HG02885 (cell line): ENCODE data around the gene ORMDL3.
"Not testable (repeated sequence)": the region's sequence is repeated elsewhere in the genome, so short reads cannot be mapped to it uniquely, and the experiment has no call there.

Experiments used
- ATAC-seq: cut with Tn5 transposase; IDR thresholded peaks from one replicate; pipeline ENCODE4 v1.9.1; 2021; ENCODE audit warnings: mild to moderate bottlenecking; ENCODE audit not compliant: unreplicated experiment, poor library complexity

Gene ORMDL3

DNA sequence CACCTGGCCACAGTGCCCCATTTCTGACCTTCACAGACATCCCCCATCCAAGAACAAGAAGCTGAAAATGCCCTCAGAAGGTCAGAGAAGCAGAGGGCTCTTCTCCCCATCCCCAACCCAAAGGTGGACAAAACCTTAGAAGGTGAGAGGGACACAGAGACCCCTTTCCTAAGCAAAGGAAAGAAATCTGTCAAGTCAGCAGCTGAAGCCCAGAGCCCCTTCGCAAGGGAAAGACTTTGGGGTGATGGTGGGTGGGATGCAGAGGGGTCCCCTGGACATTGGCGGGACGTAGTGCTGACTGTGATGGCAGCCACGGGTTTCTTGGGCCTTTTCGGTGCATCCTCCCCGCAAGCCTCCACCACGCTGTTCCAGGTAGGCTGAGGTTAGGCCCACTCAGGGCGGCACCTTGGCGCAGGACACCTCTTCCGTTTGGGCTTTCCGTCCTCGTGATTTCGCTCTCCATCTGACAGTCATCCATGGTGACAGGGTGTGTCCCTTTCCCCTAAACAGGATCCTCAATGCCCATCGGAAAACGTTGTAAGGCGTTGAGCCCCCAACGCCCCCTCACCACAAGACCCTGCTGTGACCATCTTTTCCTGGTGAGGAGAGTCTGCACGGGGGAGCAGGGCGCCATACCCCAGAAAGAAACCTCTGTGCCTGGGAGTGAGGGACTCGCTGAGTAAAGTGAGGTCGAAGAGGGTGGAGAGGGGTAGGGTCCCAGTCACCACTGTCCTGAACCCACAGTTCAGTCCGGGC is 24.7 kb upstream of the ORMDL3 start:
- ATAC-seq, result no peak

DNA sequence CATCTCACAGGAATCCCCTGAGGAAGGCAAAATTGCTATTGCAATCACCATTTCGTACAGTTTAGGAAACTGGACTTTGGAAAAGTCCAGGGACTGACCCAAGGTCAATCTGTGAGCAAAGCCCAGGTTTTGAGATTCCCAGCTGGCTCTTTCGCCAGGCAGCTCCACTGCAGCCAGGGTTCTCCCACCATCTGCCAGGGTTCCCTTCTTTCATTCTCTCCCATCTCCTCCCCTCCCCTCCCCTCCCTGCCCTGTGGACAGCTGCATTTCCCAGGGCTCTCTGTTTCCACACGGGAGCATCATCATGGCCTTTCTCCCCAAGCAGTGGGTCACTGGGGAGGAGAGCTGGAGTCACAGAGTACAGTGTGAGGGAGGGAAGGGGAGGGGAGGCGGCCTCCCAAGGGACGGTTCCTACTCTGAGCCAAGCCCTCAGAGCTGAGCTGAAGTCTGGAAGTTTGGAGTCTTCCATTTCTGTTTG is 23.5 kb upstream of the ORMDL3 start:
- no peak for ATAC-seq

DNA sequence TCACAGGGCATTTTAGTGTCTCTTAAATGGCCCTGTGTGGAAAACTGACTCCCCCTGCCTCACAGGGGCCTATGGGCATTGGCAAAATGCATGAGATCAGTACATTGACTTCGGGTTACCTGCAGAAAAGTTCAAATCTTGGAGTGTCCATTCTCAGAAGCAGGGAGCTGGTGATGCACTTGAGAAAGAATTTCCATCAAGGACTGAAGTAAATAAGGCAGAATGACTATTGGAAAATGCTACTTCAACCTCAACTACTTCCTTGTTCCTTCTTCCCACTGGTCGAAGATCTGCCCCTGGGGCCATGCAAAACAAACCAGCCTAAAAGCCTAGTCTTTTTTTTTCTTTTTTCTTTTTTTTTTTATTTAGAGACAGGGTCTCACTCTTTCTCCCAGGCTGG is 21.6 kb upstream of the ORMDL3 start:
- no peak for ATAC-seq

DNA sequence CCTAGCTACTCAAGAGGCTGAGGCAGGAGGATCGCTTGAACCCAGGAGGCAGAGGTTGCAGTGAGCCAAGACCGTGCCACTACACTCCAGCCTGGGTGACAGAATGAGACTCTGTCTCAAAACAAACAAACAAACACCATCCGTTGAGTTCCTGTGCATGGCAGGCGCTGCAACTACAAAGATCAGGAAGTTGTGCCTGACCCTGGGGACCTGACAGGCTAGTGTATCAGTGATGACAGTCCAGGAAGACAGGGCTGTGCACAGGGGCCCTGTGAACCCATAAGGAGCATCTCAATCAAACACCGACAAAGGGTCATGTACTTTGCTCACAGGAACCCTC is 21.1 kb upstream of the ORMDL3 start:
- not testable (repeated sequence) for ATAC-seq

DNA sequence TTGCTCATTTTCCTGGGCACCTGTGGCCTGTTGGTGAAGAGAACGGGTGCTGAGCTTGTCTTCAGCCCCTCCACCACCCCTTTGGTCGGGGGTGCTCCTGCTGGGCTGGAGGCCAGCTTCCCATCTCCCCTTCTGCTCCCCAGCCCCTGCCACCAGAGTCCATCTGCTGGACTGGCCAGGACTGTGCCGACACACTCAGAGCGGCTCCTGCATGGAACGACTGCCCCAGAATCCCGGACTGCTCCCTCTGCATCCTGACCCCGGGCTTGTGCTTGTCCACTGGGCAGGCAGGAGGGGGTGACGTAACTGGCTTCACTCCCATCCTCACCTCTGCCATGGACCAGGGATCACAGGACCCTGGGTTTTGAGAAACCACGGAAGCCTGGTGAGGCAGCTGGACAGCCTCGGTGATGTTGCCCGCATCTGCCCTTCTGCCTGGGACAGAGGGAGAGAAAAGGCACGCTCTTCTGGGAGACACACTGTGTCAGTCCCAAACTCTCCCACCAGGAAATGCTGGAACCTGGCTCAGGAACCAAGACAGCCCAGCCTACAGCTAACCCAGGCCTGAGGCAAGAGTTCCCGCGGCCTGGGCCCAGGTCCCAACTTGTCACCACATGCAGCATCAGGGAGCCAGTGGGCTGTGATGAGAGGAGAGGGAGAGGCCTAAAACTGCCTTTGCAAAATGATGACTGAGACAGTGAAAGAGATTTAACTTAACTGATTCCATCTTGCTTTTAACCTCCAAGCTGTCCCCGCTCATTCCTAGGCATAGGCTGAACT is 19.3 kb upstream of the ORMDL3 start:
- no peak for ATAC-seq

DNA sequence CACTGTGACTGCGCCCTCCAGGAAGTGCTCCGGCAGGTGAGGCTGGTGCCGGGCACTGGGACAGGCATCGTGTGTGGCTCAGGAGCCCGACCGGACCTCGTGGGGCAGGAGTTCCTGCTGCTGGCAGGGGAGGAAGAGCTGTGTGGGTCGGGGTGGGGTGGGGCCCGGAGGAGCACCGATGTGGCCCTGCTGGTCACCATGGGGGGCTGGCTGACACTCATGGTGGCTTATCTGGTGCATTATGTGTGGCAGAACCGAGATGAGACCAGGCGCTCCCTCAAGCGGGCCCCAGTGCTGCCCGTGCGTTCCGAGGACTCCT is 17.0 kb upstream of the ORMDL3 start:
- no peak for ATAC-seq

DNA sequence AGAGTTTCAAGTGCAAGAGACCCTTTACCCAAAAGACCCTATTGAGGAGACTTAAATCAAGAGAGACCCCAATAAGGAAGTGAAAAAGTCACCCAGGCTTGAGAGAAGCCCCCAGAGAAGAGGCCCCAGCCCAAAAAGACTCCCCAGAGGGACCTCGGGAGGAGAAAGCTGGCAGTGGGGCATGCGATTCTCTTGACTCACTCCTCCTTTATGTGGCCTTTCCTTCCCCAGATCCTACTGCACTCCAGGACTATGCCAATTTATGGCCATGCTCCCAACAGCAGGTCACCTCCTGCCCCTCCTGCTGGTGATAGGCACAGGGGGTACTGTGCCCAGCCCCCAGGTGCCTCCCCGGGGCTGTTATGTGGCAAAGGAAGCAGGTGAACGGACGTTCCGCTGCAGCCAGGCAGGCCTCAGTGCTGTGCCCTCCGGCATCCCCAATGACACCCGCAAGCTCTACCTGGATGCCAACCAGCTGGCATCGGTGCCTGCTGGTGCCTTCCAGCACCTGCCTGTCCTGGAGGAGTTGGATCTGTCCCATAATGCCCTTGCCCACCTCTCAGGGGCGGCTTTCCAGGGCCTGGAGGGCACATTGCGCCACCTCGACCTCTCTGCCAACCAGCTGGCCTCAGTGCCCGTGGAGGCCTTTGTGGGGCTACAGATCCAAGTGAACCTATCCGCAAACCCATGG is 16.4 kb upstream of the ORMDL3 start:
- no peak for ATAC-seq

DNA sequence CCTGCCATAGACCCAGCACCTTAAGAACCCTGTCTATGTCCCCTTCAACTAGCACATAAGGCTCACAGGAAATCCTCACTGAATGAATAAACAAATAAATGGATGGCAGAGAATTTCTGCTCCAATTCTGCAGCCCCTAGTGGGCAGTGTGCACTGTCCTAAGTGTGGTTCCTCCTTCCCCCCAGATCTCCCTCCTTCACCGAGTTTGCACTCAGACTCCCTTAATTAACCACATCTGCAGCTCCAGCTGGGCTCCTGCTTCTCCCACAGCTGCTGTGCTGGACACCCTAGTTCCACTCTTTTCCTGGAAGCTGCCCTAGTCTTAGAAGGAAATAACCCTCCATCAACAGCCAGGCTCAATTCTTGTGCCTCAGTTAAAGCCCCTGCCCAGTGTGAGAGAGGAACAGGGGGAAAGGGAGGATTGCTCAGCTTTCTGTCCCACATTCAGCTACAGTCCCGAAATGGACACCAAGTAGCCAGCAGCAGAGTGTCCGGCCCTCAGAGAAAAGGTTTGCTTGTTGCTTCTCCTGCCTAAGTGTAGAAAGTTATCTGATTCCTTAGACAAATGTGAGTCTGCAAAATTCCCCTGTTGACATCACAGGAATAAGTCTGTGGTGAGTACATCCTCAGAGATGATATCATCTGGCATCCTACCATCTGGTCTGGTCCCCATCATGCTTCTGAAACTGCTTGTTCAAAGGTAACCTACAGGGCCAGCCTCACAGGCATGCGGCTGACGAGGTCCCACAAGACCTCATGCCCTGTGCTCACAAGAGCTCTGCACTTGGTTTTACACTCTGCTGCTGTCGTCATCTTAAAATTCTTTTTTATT is 12.4 kb upstream of the ORMDL3 start:
- no peak for ATAC-seq

DNA sequence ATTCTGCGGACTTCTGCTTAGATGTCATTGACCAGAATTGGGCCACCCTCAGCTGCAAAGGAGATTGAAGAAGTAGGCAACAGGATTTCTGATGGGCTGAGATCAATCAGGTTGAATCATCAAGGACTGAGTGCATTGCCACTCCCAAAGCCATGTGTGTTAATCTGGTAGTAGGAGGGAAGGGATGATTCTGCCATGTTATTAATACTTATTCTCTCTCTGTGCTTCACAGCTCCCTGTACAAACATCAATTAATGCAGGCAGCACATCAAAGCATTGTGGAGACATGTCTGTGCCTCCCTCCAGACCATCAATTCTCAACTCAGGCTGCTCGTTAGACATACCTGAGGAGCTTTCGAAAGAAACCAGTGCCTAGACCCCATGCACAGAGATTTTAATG is 11.7 kb upstream of the ORMDL3 start:
- ATAC-seq, result no peak

DNA sequence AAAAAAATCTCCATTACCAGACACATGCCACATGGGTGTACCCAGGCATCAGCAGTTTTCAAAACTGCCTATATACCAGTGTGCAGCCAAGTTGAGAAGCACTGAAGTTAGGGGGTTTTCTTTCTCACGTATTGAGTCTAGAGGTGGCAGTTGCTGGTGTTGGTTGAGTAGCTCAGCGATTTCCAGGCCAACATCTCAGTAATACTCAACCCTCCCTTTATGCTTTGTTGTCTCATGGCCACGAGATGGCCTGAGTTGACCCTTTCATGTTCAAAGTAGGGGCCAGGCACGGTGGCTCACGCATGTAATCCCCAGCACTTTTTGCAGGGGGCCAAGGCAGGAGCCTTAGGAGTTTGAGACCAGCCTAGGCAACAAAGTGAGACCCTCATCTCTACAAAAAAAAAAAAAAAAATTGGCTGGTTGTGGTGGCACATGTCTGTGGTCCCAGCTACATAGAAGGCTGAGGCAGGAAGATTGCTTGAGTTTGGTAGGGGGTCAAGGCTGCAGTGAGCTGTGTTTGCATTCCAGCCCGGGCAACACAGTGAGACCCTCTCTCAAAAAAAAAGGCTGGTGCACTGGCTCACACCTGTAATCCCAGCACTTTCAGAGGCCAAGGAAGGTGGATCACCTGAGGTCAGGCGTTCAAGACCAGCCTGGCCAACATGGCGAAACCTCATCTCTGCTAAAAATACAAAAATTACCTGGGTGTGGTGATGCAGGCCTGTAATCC is 10.9 kb upstream of the ORMDL3 start:
- no peak for ATAC-seq

DNA sequence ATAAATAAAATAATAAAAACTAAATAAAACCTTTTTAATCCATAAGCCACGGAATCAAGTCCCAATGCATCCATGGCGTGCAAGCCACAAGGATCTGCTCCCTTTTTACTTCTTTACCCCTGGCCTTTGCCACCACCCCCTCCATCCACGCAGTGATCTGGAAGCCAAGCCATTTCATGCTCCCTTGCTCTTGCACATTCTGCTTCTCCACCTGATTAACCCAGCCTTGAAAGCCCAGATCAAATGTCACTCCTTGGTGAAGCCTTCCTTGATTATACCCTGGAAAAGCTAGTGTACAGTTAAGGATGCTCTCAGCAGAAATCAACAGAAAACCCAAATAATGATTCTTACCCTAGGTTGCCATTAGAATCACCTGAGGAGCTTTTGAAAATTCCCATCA is 10.0 kb upstream of the ORMDL3 start:
- no peak for ATAC-seq

DNA sequence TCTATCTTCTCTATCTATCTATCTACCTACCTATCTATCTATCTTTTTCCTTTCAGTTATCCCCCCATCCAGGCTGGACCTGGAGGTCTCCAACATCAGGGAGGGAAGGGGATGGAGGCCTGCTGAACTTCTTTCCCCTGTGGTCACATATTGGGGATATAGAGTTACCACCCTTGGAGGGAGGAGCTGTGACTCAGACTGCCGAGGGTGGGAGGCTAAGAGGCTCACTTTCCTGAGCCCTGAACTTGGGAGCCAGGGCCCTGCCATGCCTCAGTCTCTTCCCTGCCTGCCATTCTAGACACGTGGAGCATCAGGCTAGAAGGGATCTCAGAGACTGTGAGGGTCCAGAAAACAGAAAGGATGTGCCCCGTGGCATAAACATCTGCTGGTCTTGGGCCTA is 8.5 kb upstream of the ORMDL3 start:
- no peak for ATAC-seq

DNA sequence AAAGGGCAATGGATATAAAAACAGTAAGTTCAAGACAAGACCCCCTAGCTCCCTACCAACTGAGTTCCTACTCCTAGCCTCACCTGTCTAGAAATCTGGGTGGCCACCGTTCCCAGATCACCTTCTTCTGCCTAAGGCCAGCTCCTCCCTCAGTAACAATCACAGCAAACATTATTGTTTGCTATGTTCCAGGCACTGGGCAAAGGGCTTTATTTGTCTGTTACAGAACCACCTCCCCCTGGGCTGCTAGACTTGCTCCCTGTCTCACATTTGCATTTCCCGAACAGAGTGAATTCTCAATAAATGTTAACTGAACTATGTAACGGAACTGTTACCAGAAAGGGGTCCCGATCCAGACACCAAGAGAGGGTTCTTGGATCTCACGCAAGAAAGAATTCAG is 6.9 kb upstream of the ORMDL3 start:
- no peak for ATAC-seq

DNA sequence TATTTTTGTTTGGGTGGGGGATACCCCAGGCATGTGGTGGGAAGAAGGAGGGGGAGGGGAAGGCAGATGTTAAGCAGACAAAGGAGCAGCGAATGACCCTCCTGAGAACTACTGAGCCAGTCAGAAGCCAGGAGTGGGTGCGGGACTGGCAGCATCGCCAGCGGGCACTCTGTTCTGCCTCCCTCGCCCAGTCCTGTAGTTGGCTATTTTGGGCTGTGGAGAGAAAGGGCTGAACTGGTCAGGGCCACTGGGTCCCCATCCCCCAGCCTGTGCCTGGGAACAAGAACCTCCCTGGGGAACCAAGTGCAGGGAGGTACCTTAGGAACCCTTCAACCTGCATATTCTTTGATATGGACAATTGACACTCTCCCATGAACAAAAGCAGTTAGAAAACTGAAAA is 6.5 kb upstream of the ORMDL3 start:
- no peak for ATAC-seq

DNA sequence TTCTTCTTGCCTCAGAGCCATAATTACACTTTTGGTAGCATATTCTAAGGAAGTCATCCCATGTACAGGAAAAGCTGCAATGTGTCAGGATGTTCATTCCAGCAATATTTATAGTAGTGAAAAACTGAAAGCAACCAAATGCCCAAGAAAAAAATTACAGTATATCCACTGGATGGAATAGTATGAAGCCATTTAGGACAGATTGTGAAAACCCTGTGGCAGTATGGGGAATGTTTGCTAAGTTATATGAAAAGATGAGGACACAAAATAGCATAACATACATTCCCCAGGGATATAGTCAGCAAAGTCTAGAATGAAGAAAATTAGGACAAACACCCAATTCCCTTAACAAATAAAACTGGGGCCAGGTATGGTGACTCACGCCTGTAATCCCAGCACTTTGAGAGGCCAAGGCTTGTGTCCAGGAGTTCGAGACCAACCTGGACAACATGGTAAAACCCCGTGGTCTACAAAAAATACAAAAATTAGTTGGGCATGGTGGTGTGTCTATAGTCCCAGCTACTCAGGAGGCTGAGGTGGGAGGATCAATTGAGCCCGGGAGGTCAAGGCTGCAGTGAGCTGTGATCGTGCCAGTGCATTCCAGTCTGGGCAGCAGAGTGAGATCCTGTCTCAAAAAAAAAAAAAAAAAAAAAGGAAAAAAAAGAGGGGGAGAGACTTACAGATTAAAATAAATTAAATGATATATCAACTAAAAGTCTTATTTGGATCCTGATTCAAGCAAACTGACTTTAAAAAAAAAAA is 2.4 kb upstream of the ORMDL3 start:
- ATAC-seq, result no peak

DNA sequence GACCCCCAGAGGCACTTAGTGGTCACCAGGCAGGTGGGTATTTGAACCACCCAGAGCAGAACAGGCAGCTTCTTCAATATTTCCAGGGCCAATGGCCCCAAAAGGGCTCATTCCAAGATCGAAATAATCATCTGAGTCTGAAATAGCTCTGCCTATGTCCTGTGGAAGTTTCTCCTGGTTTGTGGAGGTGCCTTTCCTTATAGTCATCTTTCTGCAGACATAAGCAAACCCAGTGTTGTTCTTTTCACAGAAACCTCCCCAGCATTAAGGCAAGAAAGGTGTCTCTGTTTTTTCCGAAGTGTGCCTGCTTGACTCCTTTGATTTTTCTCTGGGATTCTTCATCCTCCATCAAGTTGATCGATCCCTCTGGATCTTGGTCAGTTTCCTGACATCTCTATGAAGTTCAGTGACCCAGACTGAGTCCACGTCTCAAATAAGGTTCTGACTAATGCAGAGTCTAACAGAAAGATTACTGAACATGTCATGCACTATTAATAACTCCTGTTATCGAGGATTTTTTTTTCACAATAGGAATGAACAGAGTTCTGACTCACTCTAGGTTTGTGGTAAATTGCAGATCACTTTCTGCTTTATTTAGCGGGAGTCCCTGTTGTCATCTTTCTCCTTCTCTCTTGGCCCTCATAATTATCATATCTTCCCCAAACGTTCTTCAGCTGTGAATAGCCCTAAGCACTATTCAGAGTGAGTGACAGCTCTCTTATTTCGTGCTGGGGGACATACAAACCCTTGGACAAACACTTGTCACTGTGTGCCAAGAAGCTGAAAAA is 1.7 kb upstream of the ORMDL3 start:
- no peak for ATAC-seq

DNA sequence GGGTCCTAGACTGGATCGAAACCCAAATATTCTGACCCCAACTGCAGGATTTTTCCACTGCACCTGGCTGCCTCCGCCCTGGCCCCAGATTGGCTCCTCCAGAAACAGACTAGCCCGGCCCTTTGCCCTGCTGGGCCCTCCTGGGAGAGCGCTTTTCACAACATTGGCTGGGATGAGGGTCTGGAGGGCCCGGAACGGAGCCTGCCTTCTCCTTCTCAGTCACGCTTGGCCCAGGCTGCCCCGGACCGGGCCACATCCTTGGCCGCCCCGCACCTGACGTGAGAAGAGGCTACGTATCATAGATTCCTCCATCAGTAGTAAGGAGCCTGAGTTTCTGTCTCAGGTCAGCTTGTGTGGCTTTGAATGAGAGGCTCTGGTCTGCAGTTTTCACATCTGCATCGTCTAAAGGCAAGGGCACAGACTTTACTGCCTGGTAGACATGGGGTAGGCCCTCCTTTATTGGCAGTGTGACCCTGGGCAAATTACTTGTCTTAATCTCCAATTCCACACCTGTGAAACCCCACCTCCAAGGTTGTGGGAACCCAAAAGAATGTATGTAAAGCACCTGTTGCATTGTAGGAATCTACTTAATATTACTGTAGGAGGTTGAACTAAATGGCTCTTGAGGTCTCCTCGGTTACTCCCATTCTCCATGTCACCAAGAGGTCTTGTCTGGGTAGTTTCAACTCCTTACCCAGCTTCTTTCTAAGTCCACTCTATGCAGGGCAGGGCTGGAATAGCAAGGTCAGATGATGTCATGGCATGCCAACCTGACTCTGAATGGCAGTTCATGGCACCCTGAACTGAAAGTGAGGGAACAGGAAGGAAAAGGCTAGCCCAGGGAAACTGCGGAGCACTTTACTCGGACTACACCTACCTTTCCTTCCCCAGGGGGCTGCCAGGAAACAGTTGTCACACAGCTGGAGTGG is 792 bp upstream of the ORMDL3 start:
- peak; percentile 30 for ATAC-seq
